ENCODE measurements around the gene KIAA1217.
"Not testable (repeated sequence)": the region's sequence is repeated elsewhere in the genome, so short reads cannot be mapped to it uniquely, and the experiment has no call there.

The KIAA1217 gene

DNA sequence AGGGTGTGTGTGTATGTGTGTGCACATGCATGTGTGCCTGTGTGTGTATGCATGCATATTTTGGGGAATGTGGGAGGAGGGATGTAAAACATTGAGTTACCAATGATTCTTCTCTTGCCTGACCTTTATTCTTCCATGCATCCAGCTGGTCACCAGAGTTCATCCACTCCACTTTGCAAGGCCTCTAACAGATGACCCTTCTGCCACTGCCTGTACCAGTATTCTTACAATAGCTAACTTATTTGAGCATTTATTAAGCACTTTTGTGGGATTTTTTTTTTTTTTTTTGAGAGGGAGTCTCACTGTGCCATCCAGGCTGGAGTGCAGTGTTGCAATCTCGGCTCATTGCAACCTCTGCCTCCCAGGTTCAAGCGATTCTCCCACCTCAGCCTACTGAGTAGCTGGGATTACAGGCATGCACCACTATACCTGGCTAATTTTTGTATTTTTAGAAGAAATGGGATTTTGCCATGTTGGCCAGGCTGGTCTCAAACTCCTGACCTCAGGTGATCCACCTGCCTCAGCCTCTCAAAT, 233.8 kb downstream of the KIAA1217 start:
- not testable (repeated sequence) for DNase-seq (ENCODE audit: low read depth in 3 of 3)

- DNase-seq (ENCODE audit: low read depth in 3 of 3) = no peak
Observed at GRCh38 chr10:24444337-24444736, 235.4 kb downstream of the KIAA1217 start.

- not testable (repeated sequence) for DNase-seq (ENCODE audit: low read depth in 3 of 3)
Observed at GRCh38 chr10:24445958-24446357, 237.0 kb downstream of the KIAA1217 start.

DNA sequence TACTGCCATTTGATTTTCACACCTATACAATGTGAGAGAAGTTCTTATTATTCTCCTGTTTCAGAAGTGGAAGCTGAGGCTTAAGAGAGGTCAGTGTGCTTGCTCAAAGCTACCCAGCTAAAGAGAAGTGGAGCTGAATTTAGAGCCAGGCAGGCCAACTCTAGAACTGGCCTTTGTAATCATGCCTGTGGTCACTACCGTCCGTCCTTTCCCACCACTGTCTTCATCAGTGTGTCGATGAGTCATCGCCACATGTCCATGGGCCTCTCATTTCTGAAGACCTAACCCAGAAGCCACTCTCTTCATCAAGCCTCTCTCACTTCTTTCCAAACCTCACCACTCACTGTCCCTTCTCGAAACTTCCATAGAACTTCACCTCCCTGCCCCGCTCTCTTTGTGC, 237.8 kb downstream of the KIAA1217 start:
- DNase-seq (ENCODE audit: low read depth in 3 of 3) = no peak

DNA sequence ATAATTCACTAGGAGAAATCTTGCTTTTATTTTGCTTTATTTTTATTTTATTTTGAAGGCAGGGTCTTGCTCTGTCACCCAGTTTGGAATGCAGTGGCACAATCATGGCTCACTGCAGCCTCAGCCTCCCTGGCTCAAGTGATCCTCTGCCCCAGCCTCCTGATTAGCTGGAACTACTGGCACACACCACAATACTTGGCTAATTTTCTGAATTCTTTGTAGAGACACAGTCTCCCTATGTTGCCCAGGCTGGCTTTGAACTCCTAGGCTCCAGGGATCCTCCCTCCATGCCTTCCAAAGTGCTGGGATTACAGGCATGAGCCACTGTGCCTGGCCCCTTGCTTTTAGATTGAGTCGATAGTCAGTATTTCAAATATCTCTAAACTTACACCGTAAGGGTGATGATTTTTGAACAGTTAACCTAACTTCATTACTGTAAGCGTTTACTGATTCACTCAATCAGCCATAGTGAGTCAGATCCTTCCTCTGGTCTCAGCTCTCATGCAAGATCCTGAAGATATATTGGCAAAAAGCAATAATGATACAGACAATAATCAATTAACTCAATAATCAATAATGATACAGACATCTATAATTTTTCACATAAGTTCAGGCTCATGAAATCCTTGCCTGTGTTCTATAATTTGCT, 239.5 kb downstream of the KIAA1217 start:
- no peak for DNase-seq (ENCODE audit: low read depth in 3 of 3)

GRCh38 chr10:24449321-24449740, 240.4 kb downstream of the KIAA1217 start:
- DNase-seq (ENCODE audit: low read depth in 3 of 3) = no peak

DNA sequence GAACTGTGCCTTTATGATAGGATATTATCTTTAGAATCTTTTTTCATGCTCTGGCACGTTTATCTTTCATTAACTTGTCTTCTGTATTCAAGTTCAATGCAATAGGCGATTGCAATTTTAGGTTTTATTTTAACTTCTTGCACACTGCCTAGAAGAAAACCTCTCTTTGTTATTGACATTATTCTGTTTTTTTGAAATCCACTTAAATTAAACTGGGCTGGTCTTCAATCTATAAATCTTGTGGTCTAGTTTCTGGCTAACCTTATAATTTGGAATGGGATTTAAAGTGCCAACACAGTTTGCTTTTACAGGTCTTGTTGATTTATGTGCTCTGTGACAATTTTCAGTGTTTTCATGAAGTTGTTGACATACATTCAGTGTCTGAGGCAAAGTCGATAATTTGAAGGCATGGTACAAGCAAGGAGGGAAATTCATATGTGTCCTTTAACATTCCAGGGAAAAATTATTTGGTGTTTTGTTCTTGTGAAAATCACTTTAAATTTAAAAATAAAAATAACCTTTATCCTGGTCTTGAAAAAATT, 240.9 kb downstream of the KIAA1217 start:
- no peak for DNase-seq (ENCODE audit: low read depth in 3 of 3)

GRCh38 chr10:24451325-24451820, 242.4 kb downstream of the KIAA1217 start:
- no peak for DNase-seq (ENCODE audit: low read depth in 3 of 3)

DNA sequence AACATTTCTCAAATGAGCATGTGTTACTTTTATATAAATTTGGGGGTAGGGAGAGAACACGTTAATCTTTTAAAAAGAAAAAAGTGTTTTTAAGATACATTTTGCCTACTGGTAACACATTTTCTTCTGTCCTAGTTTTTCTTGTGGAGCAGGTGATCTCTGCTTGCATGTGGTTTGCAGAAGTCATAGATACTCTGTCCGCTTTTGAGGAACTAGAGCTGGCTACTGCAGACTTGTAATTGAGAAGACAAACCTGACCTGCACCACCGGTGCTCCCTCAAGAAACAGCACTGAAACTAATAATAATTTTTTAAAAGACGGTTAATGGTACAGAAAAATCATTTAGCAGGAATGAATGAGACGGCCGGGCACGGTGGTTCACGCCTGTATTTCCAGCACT, 243.1 kb downstream of the KIAA1217 start:
- no peak for DNase-seq (ENCODE audit: low read depth in 3 of 3)

DNA sequence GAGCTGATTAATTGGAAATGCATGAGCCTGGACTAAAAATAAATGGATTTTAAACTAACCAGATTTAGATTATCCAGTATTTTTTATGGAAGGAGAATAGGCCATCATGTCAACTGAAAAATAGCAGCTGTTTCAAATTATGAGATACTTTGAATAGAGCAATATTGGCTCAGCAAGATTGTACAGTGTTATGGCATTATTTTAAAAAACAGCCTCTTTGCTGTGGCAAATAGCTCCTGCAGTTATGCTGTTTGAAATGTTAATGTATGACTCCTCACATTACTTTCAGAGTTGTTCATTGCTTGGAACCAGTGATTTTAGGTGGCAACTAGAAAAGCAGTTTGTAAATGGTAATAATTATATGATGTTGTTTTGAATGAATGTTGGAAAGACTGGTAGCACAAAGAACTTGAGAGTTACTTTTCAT, 244.5 kb downstream of the KIAA1217 start:
- DNase-seq (ENCODE audit: low read depth in 3 of 3) = no peak

DNA sequence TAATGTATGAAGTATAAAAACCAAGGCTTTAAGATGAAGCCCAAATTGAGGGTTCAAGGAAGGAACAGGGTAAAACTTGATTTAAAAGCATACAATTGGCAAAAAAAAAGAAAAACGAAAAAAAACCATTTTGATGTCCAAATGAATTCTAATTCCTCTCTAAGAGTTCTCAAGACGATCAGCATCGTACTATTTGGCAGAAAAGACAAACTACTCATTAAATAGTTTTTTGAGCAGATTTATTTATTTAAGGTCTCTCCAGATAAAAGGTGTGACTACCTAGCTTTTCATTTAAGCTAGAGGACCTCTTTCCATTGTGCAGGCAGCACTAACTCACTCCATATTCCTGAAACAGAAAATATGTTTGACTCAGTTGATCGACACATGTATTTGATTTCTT, 245.0 kb downstream of the KIAA1217 start:
- no peak for DNase-seq (ENCODE audit: low read depth in 3 of 3)

GRCh38 chr10:24455447-24455846, 246.5 kb downstream of the KIAA1217 start:
- no peak for DNase-seq (ENCODE audit: low read depth in 3 of 3)

GRCh38 chr10:24456322-24456721, 247.4 kb downstream of the KIAA1217 start:
- DNase-seq (ENCODE audit: low read depth in 3 of 3) = no peak

GRCh38 chr10:24457661-24458318, 248.9 kb downstream of the KIAA1217 start:
- no peak for DNase-seq (ENCODE audit: low read depth in 3 of 3)

DNA sequence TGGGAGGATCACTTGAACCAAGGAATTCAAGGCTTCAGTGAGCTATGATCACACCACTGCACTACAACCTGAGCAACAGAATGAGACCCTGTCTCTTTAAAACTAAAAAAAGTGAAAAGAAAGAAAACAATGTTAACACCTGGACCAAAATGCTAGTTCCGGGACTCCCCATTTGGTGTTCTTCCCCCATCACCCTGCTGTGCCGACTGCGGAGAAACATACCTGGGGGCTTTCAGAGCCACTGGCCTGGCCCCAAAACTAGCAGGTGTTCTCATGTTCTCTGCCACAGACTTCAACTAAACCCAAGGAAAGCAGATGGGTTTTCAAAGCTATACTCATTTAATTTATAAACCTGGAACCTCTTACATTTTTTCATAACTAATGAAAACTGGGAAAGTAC, 250.9 kb downstream of the KIAA1217 start:
- no peak for DNase-seq (ENCODE audit: low read depth in 3 of 3)

DNA sequence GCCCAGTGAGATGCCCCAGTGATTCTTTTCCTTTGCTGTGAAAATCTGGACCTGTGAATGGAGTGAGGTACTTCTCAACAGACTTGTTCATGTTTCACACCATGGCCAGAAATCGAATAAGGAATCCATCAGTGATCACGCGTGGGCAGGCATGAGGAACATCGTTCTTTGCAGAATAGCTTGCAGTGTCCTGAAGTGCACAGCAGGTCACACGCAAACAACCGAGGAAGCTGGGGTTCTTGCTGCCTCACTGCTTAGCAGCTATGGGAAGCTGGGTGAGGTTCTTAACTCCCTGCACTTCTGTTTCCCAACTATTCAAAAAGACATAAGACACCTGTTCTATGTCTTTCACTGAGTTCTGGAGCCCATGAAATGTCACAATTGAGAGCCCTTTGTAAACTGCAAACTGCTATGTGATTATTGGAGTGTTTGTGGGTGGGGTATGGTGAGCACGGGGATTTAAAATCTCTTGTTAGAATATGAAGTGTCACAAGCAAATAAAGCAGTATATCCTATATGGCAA, 253.4 kb downstream of the KIAA1217 start:
- no peak for DNase-seq (ENCODE audit: low read depth in 3 of 3)

GRCh38 chr10:24462889-24463552, 254.1 kb downstream of the KIAA1217 start:
- DNase-seq (ENCODE audit: low read depth in 3 of 3) = no peak

DNA sequence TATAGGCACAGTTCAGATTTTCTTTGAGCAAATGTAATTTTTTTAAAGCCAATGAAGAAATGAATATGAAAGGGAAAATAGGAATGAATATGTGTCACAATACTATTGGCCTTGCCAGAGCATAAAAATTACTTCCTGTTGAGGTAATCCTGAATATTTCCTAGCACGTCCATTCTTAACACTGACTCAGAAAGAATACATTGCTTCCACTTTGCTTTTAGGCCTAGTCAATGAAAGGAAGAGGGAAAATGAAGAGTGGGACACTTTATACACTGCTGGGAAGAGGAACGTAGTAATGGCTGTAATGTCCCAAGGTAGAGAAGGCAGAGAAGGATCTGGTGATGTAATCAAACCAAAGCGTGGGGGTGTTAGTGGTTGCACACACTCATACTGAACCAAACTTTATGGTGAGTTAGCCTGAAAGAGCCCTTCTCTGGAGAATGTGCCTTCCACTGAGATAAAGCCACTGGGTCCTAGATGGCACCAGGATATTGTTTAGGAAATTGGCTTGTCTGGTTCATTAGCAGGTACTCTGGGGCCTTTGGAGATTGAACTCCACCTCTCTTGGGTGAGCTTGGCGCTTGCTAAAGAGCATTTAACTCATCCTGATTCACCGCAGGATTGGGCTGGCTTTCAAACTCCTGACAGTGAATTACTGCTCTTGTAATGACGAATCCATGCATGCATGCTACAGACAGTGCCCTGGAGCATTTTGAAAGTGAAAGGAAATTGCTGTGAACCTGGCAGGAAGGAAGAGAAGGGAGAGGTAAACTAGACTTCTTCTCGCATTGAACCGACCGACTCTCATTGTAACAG, 254.9 kb downstream of the KIAA1217 start:
- peak; percentile 6 to 15 (median 12) for DNase-seq (ENCODE audit: low read depth in 3 of 3)

DNA sequence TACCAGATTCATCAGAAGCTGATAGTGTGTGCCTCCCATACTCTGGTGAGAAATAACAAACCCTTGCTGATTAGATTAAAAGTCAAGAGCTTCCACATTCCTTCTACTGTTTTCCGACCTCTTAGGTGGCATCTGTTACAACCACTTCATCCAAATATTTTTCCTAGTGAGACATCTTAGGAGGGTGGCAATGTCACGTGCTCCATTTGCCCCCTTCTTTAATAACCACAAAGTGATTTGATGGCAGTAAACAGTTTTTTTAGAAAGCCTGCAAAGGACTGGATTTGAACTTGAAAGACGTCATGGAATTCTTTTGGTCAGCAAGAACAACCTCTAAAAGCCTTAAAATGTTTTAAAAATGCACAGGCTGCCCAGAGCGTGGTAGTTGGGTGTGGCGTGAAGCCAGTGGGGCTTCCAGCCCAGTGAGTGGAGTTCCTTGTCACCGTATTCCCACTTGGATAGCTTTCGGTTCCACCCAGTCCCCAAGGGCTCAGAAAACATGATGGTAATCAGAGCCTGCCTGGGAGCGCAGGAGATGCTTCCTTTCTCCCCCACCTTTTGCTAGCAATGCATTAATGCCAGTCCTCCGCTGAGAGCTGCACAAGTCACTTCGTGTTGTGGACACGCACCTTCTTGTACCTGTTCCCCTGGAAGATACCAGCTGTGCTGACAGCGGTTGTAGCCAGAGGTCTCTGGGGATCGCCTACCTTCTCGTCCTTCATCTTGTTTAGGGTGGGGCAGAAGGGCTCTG, 256.4 kb downstream of the KIAA1217 start:
- DNase-seq (ENCODE audit: low read depth in 3 of 3) = no peak

Measured in stimulated activated CD4-positive, alpha-beta T cell treated with anti-CD3 and anti-CD28 coated beads, TNF-alpha, amount 100 ng/mL, for 48 hours (primary cell).